Lower leg skin (tissue), 4 donors: Measurements from ENCODE around the gene ATG7. TPM values are rescaled to one million over a fixed set of nuclear protein-coding genes. Genes with fewer than 3 reads are reported as not detected.
"Not testable (repeated sequence)": the region's sequence is repeated elsewhere in the genome, so short reads cannot be mapped to it uniquely, and the experiment has no call there.

Experiments used
- DNase-seq, 2 donors: peaks; one replicate each; pipeline ENCODE4 v3.0.0-alpha.2; 2019; ENCODE audit warnings: low spot score in 2 of 2
- H3K4me3 ChIP-seq: fragments of 200-600 bp; sonication (generic); 2 replicates; pipeline ENCODE4 v1.5.1; 2017; ENCODE audit warnings: mild to moderate bottlenecking, low read depth; ENCODE audit not compliant: poor library complexity, severe bottlenecking
- CTCF ChIP-seq, 3 donors: fragments of 450-650 bp; IDR thresholded peaks; one replicate each; pipeline ENCODE4 v1.5.1; 2016; ENCODE audit warnings: antibody characterized with exemption in 3 of 3, mild to moderate bottlenecking in 3 of 3, moderate library complexity in 2 of 3
- POLR2A ChIP-seq, 2 donors: fragments of 450-650 bp; IDR thresholded peaks; one replicate each; pipeline ENCODE4 v1.6.1; 2016 to 2017; ENCODE audit warnings: antibody characterized with exemption in 2 of 2, mild to moderate bottlenecking in 1 of 2, moderate library complexity in 1 of 2
- WGBS, 2 donors: methylation state at CpG; one replicate each; pipeline ENCODE4 v1.1.5; 2018; 5-methylcytosine and 5-hydroxymethylcytosine counted together
- intact Hi-C: fragments of 100-400 bp; cut with DNase I; formaldehyde crosslinking; loops from one replicate; pipeline ENCODE4 v1.15.0; 2023; ENCODE audit warnings: low total_unique reads
- total RNA-seq, 4 donors: library from RNA; depleted of rRNA; stranded (reverse); fragments of >200 nt; gene quantifications; one replicate each; pipeline ENCODE4 v1.1.0, GENCODE V29; 2016

ATG7 gene
- total RNA-seq, 4 donors from 2014 or later = 38.8 to 110 (median 53.2) TPM

- TF ChIP-seq CTCF (IDR thresholded peaks at IDR 0.05) (no peak), POLR2A (IDR thresholded peaks at IDR 0.05) (no peak)
These were observed 74.2 kb downstream of the ATG7 start for GRCh38 chr3:11346416-11346815.

GRCh38 chr3:11348877-11349276 is 76.7 kb downstream of the ATG7 start:
- H3K4me3 ChIP-seq, intact Hi-C loops, DNase-seq: not testable (repeated sequence)
- WGBS, 2 donors = 93 to 98% methylated on average over 6 of the region's 6 CpGs

More at GRCh38 chr3:11346416-11346815, 74.2 kb downstream of the ATG7 start:
- no peak overlapping the region for H3K4me3 ChIP-seq
- intact Hi-C loops = no loop called here
- no peak for DNase-seq
- 67 to 81% methylated on average over 1 of the region's 1 CpG for WGBS, 2 donors

- WGBS, 2 donors = 87 to 93% methylated on average over 2 of the region's 2 CpGs
- no peak overlapping the region for H3K4me3 ChIP-seq
- TF ChIP-seq POLR2A (IDR thresholded peaks at IDR 0.05) (no peak), CTCF (IDR thresholded peaks at IDR 0.05) (no peak)
- no peak for DNase-seq
- intact Hi-C loops = no loop called here
These were observed 77.2 kb downstream of the ATG7 start for GRCh38 chr3:11349446-11349845.

GRCh38 chr3:11350374-11350773 is 78.2 kb downstream of the ATG7 start:
- TF ChIP-seq CTCF (IDR thresholded peaks at IDR 0.05) = no peak
- no peak for TF ChIP-seq POLR2A (IDR thresholded peaks at IDR 0.05)
- DNase-seq = no peak
- no peak overlapping the region for H3K4me3 ChIP-seq
- intact Hi-C loops = no loop called here
- 86 to 94% methylated on average over 2 of the region's 2 CpGs for WGBS, 2 donors

GRCh38 chr3:11351451-11351850 is 79.3 kb downstream of the ATG7 start:
- intact Hi-C loops = no loop called here
- no peak overlapping the region for H3K4me3 ChIP-seq
- DNase-seq = no peak
- 93 to 94% methylated on average over 5 of the region's 5 CpGs for WGBS, 2 donors
- TF ChIP-seq CTCF (IDR thresholded peaks at IDR 0.05) = no peak
- TF ChIP-seq POLR2A (IDR thresholded peaks at IDR 0.05) = no peak

- TF ChIP-seq POLR2A (IDR thresholded peaks at IDR 0.05) (no peak), CTCF (IDR thresholded peaks at IDR 0.05) (no peak)
- intact Hi-C loops = no loop called here
- 60 to 65% methylated on average over 1 of the region's 1 CpG for WGBS, 2 donors
- H3K4me3 ChIP-seq = no peak overlapping the region
- DNase-seq = no peak
These were observed 84.1 kb downstream of the ATG7 start for GRCh38 chr3:11356269-11356668.
